HCT116 (cell line): ENCODE results near the gene INPP1.

Source experiments
- EGR1 ChIP-seq: IDR thresholded peaks from 2 replicates; pipeline ENCODE4 v1.6.1; 2012; ENCODE audit warnings: low read depth
- POLR2A ChIP-seq: IDR thresholded peaks from 2 replicates; pipeline ENCODE4 v1.7.0; 2011; ENCODE audit warnings: borderline replicate concordance; ENCODE audit not compliant: insufficient read depth, insufficient read length; ENCODE audit errors: extremely low read depth
- TF ChIP-seq, protein P1 (sequence below), 3 experiments: fragments of 200-600 bp in 1 of 3; sonication (generic) in 1 of 3; IDR thresholded peaks in 2 of 3; conservative IDR thresholded peaks in 1 of 3; 2 replicates each; pipeline ENCODE4 v1.5.1; 2012 to 2017; ENCODE audit warnings: low read depth in 2 of 3, low read length in 2 of 3, antibody characterized with exemption in 1 of 3, borderline replicate concordance in 1 of 3, control low read depth in 1 of 3, mild to moderate bottlenecking in 1 of 3, mixed read lengths in 1 of 3, mixed run types in 1 of 3, moderate library complexity in 1 of 3; ENCODE audit not compliant: insufficient read depth in 1 of 3

GRCh38 chr2:190333395-190333794, 10.0 kb upstream of the INPP1 start:
- TF ChIP-seq, protein P1, sequence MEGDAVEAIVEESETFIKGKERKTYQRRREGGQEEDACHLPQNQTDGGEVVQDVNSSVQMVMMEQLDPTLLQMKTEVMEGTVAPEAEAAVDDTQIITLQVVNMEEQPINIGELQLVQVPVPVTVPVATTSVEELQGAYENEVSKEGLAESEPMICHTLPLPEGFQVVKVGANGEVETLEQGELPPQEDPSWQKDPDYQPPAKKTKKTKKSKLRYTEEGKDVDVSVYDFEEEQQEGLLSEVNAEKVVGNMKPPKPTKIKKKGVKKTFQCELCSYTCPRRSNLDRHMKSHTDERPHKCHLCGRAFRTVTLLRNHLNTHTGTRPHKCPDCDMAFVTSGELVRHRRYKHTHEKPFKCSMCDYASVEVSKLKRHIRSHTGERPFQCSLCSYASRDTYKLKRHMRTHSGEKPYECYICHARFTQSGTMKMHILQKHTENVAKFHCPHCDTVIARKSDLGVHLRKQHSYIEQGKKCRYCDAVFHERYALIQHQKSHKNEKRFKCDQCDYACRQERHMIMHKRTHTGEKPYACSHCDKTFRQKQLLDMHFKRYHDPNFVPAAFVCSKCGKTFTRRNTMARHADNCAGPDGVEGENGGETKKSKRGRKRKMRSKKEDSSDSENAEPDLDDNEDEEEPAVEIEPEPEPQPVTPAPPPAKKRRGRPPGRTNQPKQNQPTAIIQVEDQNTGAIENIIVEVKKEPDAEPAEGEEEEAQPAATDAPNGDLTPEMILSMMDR (IDR thresholded peaks at IDR 0.05 in 2 of 3, conservative IDR thresholded peaks at IDR 0.05 in 1 of 3; ENCODE audit: borderline replicate concordance in 1 of 3, insufficient read depth in 1 of 3, low read depth in 2 of 3, low read length in 2 of 3) = no peak
- no peak for TF ChIP-seq EGR1
- no peak for TF ChIP-seq POLR2A
